Measurements from ENCODE around the gene TOM1L2.

DNA sequence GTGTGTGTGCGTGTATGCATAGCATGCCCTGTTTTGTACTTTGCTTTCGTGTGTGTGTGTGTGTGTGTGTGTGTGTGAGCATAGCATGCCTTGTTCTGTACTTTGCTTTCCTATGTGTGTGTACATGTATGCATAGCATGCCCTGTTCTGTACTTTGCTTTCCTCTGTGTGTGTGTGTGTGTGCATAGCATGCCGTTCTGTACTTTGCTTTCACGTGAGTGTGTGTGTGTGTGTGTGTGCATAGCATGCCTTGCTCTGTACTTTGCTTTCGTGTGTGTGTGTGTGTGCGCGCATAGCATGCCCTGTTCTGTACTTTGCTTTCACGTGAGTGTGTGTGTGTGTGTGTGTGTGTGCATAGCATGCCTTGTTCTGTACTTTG, 27.8 kb upstream of the TOM1L2 start:
- TF ChIP-seq, protein P1, sequence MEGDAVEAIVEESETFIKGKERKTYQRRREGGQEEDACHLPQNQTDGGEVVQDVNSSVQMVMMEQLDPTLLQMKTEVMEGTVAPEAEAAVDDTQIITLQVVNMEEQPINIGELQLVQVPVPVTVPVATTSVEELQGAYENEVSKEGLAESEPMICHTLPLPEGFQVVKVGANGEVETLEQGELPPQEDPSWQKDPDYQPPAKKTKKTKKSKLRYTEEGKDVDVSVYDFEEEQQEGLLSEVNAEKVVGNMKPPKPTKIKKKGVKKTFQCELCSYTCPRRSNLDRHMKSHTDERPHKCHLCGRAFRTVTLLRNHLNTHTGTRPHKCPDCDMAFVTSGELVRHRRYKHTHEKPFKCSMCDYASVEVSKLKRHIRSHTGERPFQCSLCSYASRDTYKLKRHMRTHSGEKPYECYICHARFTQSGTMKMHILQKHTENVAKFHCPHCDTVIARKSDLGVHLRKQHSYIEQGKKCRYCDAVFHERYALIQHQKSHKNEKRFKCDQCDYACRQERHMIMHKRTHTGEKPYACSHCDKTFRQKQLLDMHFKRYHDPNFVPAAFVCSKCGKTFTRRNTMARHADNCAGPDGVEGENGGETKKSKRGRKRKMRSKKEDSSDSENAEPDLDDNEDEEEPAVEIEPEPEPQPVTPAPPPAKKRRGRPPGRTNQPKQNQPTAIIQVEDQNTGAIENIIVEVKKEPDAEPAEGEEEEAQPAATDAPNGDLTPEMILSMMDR (IDR thresholded peaks at IDR 0.05) = no peak
- TF ChIP-seq POLR2A (IDR thresholded peaks at IDR 0.05) = no peak

Data from heart left ventricle (tissue), 13 donors.